OCI-LY7 (cell line): Measurements from ENCODE around the gene ARHGEF11. TPM values are rescaled to one million over a fixed set of nuclear protein-coding genes. Genes with fewer than 3 reads are reported as not detected.

Experiments
- BruUV-seq: library from RNA; stranded (reverse); fragments of 400-500 nt; replicated peaks from 2 replicates; lab custom pipeline; 2021; lab: Mats Ljungman, UMichigan
- CTCF ChIA-PET: fragments of 300-600 bp; sonication (Branson Sonifier 250); formaldehyde crosslinking; loops from one replicate; lab custom pipeline; 2022; ENCODE audit warnings: antibody characterized with exemption; ENCODE audit not compliant: unreplicated experiment; lab: Charles Lee
- POLR2A ChIA-PET: fragments of 300-600 bp; sonication (Branson Sonifier 250); formaldehyde crosslinking; loops from one replicate; lab custom pipeline; 2022; ENCODE audit warnings: antibody characterized with exemption; lab: Charles Lee
- DNase-seq: peaks from one replicate; pipeline ENCODE4 v3.0.0-alpha.2; 2015; ENCODE audit warnings: low spot score
- H2AFZ ChIP-seq: fragments of 200-600 bp; sonication (generic), shearing (Covaris generic); 2 replicates; pipeline ENCODE4 v1.6.1; 2014; ENCODE audit warnings: mild to moderate bottlenecking, antibody characterized with exemption, low read length, moderate library complexity
- H3K27ac ChIP-seq: fragments of 200-600 bp; sonication (generic); 2 replicates; pipeline ENCODE4 v1.5.1; 2014; ENCODE audit warnings: mixed run types, low read depth, mild to moderate bottlenecking, moderate library complexity, low read length, inconsistent platforms; ENCODE audit not compliant: poor library complexity, severe bottlenecking
- H3K36me3 ChIP-seq: fragments of 200-600 bp; sonication (generic); 2 replicates; pipeline ENCODE4 v1.6.1; 2014; ENCODE audit warnings: mild to moderate bottlenecking, antibody characterized with exemption, low read length, moderate library complexity, mixed read lengths; ENCODE audit not compliant: insufficient read depth
- H3K4me1 ChIP-seq: fragments of 200-600 bp; sonication (generic); 2 replicates; pipeline ENCODE4 v1.5.1; 2014; ENCODE audit warnings: mild to moderate bottlenecking, low read length; ENCODE audit not compliant: insufficient read depth, poor library complexity, severe bottlenecking
- H3K4me2 ChIP-seq: fragments of 200-600 bp; sonication (generic); 2 replicates; pipeline ENCODE4 v1.6.1; 2014; ENCODE audit warnings: mild to moderate bottlenecking, low read length
- H3K4me3 ChIP-seq: fragments of 200-600 bp; sonication (generic); 2 replicates; pipeline ENCODE4 v1.5.1; 2014; ENCODE audit warnings: mild to moderate bottlenecking, low read depth, low read length; ENCODE audit not compliant: poor library complexity, severe bottlenecking
- H3K79me2 ChIP-seq: fragments of 200-600 bp; sonication (generic); 2 replicates; pipeline ENCODE4 v1.6.1; 2016; ENCODE audit warnings: low read depth, mild to moderate bottlenecking, low read length, moderate library complexity, mixed read lengths; ENCODE audit not compliant: insufficient read depth
- H3K9me2 ChIP-seq: fragments of 200-600 bp; sonication (generic); 2 replicates; pipeline ENCODE4 v1.6.1; 2016; ENCODE audit warnings: mild to moderate bottlenecking, low read length, mixed read lengths; ENCODE audit not compliant: insufficient read depth
- H3K9me3 ChIP-seq: fragments of 200-600 bp; sonication (generic); 2 replicates; pipeline ENCODE4 v1.6.1; 2014; ENCODE audit warnings: mild to moderate bottlenecking, mixed run types, low read length, mixed read lengths
- H4K20me1 ChIP-seq: fragments of 200-600 bp; sonication (generic); 2 replicates; pipeline ENCODE4 v1.6.1; 2014; ENCODE audit warnings: mild to moderate bottlenecking, antibody characterized with exemption, low read length, moderate library complexity, mixed read lengths; ENCODE audit not compliant: insufficient read depth
- EZH2phosphoT487 ChIP-seq: fragments of 200-600 bp; sonication (generic); IDR thresholded peaks from 2 replicates; pipeline ENCODE4 v1.6.1; 2018; ENCODE audit warnings: low read depth, borderline replicate concordance, mild to moderate bottlenecking, mixed run types, antibody characterized with exemption, low read length, moderate library complexity, mixed read lengths
- intact Hi-C: fragments of 100-400 bp; cut with micrococcal nuclease; formaldehyde crosslinking; loops from one replicate; pipeline ENCODE4 v1.10.0; 2022; ENCODE audit not compliant: unreplicated experiment
- total RNA-seq, 2 experiments: library from RNA; depleted of rRNA in 1 of 2; stranded (reverse); fragments of >200 nt in 1 of 2; shearing (Covaris generic) in 1 of 2; gene quantifications; 2 replicates each; pipeline ENCODE4 v1.2.3, GENCODE V29; 2014 to 2022
- TF ChIP-seq, protein P1 (sequence below): fragments of 200-600 bp; sonication (generic); conservative IDR thresholded peaks from 2 replicates; pipeline ENCODE4 v1.5.1; 2014; ENCODE audit warnings: mild to moderate bottlenecking, antibody characterized with exemption, low read length, moderate library complexity, mixed read lengths

The ARHGEF11 gene
- total RNA-seq, 2 experiments from 2014 or later = 1.5 to 3.4 TPM

- TF ChIP-seq EZH2phosphoT487 = no peak
- TF ChIP-seq, protein P1, sequence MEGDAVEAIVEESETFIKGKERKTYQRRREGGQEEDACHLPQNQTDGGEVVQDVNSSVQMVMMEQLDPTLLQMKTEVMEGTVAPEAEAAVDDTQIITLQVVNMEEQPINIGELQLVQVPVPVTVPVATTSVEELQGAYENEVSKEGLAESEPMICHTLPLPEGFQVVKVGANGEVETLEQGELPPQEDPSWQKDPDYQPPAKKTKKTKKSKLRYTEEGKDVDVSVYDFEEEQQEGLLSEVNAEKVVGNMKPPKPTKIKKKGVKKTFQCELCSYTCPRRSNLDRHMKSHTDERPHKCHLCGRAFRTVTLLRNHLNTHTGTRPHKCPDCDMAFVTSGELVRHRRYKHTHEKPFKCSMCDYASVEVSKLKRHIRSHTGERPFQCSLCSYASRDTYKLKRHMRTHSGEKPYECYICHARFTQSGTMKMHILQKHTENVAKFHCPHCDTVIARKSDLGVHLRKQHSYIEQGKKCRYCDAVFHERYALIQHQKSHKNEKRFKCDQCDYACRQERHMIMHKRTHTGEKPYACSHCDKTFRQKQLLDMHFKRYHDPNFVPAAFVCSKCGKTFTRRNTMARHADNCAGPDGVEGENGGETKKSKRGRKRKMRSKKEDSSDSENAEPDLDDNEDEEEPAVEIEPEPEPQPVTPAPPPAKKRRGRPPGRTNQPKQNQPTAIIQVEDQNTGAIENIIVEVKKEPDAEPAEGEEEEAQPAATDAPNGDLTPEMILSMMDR = no peak
- intact Hi-C loops = no loop called here
- no peaks in the 10 kb centered on the region for H4K20me1 ChIP-seq
- no peaks in the 10 kb centered on the region for H3K79me2 ChIP-seq
- H3K4me3 ChIP-seq = no peak overlapping the region
- no peak overlapping the region for H3K27ac ChIP-seq
- BruUV-seq = no TSS peak
- no peaks in the 10 kb centered on the region for H3K4me1 ChIP-seq
- no peaks in the 10 kb centered on the region for H3K9me3 ChIP-seq
- POLR2A ChIA-PET = no interaction called here
- H3K4me2 ChIP-seq = no peak overlapping the region
- no peak for DNase-seq
- H3K36me3 ChIP-seq = no peaks in the 10 kb centered on the region
- CTCF ChIA-PET = no interaction called here
- H2AFZ ChIP-seq = no peak overlapping the region
- no peaks in the 10 kb centered on the region for H3K9me2 ChIP-seq
Observed at GRCh38 chr1:156908541-156908940, 137.0 kb downstream of the ARHGEF11 start.

DNA sequence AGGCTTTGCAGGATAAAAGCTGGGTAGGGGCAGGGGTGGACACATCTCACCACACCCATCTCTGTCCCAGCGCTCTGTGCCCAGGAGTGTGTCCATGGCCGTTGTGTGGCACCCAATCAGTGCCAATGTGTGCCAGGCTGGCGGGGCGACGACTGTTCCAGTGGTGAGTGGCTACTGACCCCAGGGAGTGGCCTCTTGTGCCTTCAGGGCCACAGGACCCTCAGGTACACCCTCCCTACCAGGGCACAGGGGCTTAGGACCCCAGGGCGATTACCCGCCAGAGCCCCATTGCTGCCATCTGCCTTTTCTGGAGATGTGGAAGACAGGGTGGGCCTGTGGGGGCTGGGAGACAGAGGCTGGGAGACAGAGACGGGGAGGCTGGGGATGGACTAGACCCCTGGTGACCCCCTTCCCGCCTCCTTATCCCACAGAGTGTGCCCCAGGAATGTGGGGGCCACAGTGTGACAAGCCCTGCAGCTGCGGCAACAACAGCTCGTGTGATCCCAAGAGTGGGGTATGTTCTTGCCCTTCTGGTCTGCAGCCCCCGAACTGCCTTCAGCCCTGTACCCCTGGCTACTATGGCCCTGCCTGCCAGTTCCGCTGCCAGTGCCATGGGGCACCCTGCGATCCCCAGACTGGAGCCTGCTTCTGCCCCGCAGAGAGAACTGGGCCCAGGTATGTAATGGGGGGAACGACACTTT is 139.2 kb downstream of the ARHGEF11 start:
- no peak for DNase-seq
- no peaks in the 10 kb centered on the region for H3K9me3 ChIP-seq
- no peaks in the 10 kb centered on the region for H3K79me2 ChIP-seq
- no peak for TF ChIP-seq EZH2phosphoT487
- TF ChIP-seq, protein P1 = no peak
- BruUV-seq = no TSS peak
- no peak overlapping the region for H3K4me3 ChIP-seq
- ChIA-PET POLR2A (no interaction called here), CTCF (no interaction called here)
- H4K20me1 ChIP-seq = no peaks in the 10 kb centered on the region
- no peaks in the 10 kb centered on the region for H3K9me2 ChIP-seq
- no peak overlapping the region for H3K27ac ChIP-seq
- no peak overlapping the region for H2AFZ ChIP-seq
- H3K36me3 ChIP-seq = no peaks in the 10 kb centered on the region
- no peak overlapping the region for H3K4me2 ChIP-seq
- intact Hi-C loops = no loop called here
- no peaks in the 10 kb centered on the region for H3K4me1 ChIP-seq

DNA sequence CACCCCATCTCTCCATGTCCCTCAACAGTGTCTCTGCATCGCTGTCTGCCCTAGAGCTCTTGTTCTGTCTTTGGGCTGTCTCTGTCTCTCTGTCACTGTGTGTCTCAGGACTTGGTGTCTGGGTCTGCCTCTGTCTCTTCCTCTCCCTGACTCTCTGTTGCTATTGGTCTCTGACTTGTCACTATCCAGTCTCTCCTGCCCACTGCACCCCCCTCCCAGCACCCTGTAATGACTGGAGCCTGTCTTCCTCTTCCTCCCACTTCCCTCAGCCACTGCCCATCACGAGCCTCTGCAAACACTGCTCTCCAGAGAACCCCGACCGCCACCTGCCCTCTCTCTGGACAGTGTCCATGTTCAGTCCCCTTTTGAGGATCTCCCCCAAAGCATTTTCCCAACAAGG is 139.9 kb downstream of the ARHGEF11 start:
- Histone ChIP-seq H3K4me1 (no peaks in the 10 kb centered on the region), H2AFZ (no peak overlapping the region), H3K4me2 (no peak overlapping the region), H3K4me3 (no peak overlapping the region), H3K9me2 (no peaks in the 10 kb centered on the region), H4K20me1 (no peaks in the 10 kb centered on the region), H3K9me3 (no peaks in the 10 kb centered on the region), H3K36me3 (no peaks in the 10 kb centered on the region), H3K27ac (no peak overlapping the region), H3K79me2 (no peaks in the 10 kb centered on the region)
- no peak for DNase-seq
- intact Hi-C loops = no loop called here
- no TSS peak for BruUV-seq
- ChIA-PET CTCF (no interaction called here), POLR2A (no interaction called here)
- no peak for TF ChIP-seq EZH2phosphoT487
- TF ChIP-seq, protein P1 = no peak
